SH-SY5Y (cell line): ENCODE results near the gene RERE.

Source experiments
- GATA2 ChIP-seq: IDR thresholded peaks from 2 replicates; pipeline ENCODE4 v1.6.1; 2011; ENCODE audit warnings: mild to moderate bottlenecking, low read depth, low read length
- GATA3 ChIP-seq: IDR thresholded peaks from 2 replicates; pipeline ENCODE4 v1.6.1; 2011; ENCODE audit warnings: low read depth, mild to moderate bottlenecking, low read length, moderate library complexity

GRCh38 chr1:8339203-8339600 lies 478.2 kb downstream of the RERE start:
- TF ChIP-seq GATA2 (no peak), GATA3 (no peak)
